Stomach (tissue), 4 donors: ENCODE results near the gene TCF21.

Source experiments
- CTCF ChIP-seq, 7 experiments: fragments of 450-650 bp in 4 of 7; fragments of 200-600 bp in 3 of 7; sonication (generic) in 3 of 7; IDR thresholded peaks; one replicate each; pipeline ENCODE4 v1.5.1; 2016 to 2019; ENCODE audit warnings: antibody characterized with exemption in 7 of 7, control low read depth in 2 of 7, mild to moderate bottlenecking in 1 of 7
- POLR2A ChIP-seq, 4 donors: fragments of 450-650 bp; IDR thresholded peaks; one replicate each; pipeline ENCODE4 v1.6.1; 2016; ENCODE audit warnings: antibody characterized with exemption in 4 of 4, control low read depth in 2 of 4, mild to moderate bottlenecking in 1 of 4, moderate library complexity in 1 of 4
- POLR2AphosphoS5 ChIP-seq, 3 donors: sonication (generic); formaldehyde crosslinking; IDR thresholded peaks; one replicate each; pipeline ENCODE4 v1.6.1; 2016; ENCODE audit warnings: antibody characterized with exemption in 3 of 3

- no peak for TF ChIP-seq POLR2A (IDR thresholded peaks at IDR 0.05)
- TF ChIP-seq POLR2AphosphoS5 (IDR thresholded peaks at IDR 0.05): no peak
- TF ChIP-seq CTCF (IDR thresholded peaks at IDR 0.05): no peak
Observed at GRCh38 chr6:133863228-133863627, 25.7 kb upstream of the TCF21 start.
